ENCODE measurements around the gene CLCN6.
"Not testable (repeated sequence)": the region's sequence is repeated elsewhere in the genome, so short reads cannot be mapped to it uniquely, and the experiment has no call there.

Gene CLCN6

GRCh38 chr1:11795238-11795890 lies 10.6 kb upstream of the CLCN6 start:
- Mint-ChIP-seq H3K27ac (no peak overlapping the region), H3K36me3 (ENCODE audit: low read depth) (peaks cover 32% of the 10 kb centered on the region), H3K4me1 (ENCODE audit: low read depth) (no peaks in the 10 kb centered on the region), H3K9me3 (no peaks in the 10 kb centered on the region), H3K27me3 (ENCODE audit: low read depth) (no peaks in the 10 kb centered on the region), H3K4me3 (no peak overlapping the region)
- no peak for DNase-seq (ENCODE audit: low spot score)

- H3K27ac Mint-ChIP-seq: no peak overlapping the region
- H3K27me3 Mint-ChIP-seq (ENCODE audit: low read depth): no peaks in the 10 kb centered on the region
- H3K9me3 Mint-ChIP-seq: no peaks in the 10 kb centered on the region
- DNase-seq (ENCODE audit: low spot score): no peak
- H3K4me1 Mint-ChIP-seq (ENCODE audit: low read depth): peaks cover 1% of the 10 kb centered on the region
- H3K4me3 Mint-ChIP-seq: no peak overlapping the region
- peaks cover 34% of the 10 kb centered on the region for H3K36me3 Mint-ChIP-seq (ENCODE audit: low read depth)
These were observed 9.8 kb upstream of the CLCN6 start for GRCh38 chr1:11796036-11796828.

GRCh38 chr1:11797525-11798216 lies 8.3 kb upstream of the CLCN6 start:
- Mint-ChIP-seq H3K4me1 (ENCODE audit: low read depth) (peaks cover 7% of the 10 kb centered on the region), H3K27me3 (ENCODE audit: low read depth) (no peaks in the 10 kb centered on the region), H3K27ac (no peak overlapping the region), H3K9me3 (no peaks in the 10 kb centered on the region), H3K4me3 (no peak overlapping the region), H3K36me3 (ENCODE audit: low read depth) (peaks cover 31% of the 10 kb centered on the region)
- no peak for DNase-seq (ENCODE audit: low spot score)

GRCh38 chr1:11799099-11799498 lies 6.9 kb upstream of the CLCN6 start:
- Mint-ChIP-seq H3K4me3 (no peak overlapping the region), H3K4me1 (ENCODE audit: low read depth) (peaks cover 16% of the 10 kb centered on the region), H3K27ac (no peak overlapping the region), H3K9me3 (no peaks in the 10 kb centered on the region), H3K27me3 (ENCODE audit: low read depth) (no peaks in the 10 kb centered on the region), H3K36me3 (ENCODE audit: low read depth) (peaks cover 31% of the 10 kb centered on the region)
- DNase-seq (ENCODE audit: low spot score): no peak

GRCh38 chr1:11799896-11800295 lies 6.1 kb upstream of the CLCN6 start:
- no peak for DNase-seq (ENCODE audit: low spot score)
- H3K4me3 Mint-ChIP-seq: no peak overlapping the region
- H3K9me3 Mint-ChIP-seq: no peaks in the 10 kb centered on the region
- H3K27ac Mint-ChIP-seq: no peak overlapping the region
- H3K36me3 Mint-ChIP-seq (ENCODE audit: low read depth): peaks cover 26% of the 10 kb centered on the region
- H3K27me3 Mint-ChIP-seq (ENCODE audit: low read depth): no peaks in the 10 kb centered on the region
- H3K4me1 Mint-ChIP-seq (ENCODE audit: low read depth): peaks cover 24% of the 10 kb centered on the region

GRCh38 chr1:11800391-11800755 lies 5.6 kb upstream of the CLCN6 start:
- H3K9me3 Mint-ChIP-seq: no peaks in the 10 kb centered on the region
- H3K4me1 Mint-ChIP-seq (ENCODE audit: low read depth): peaks cover 24% of the 10 kb centered on the region
- H3K27ac Mint-ChIP-seq: no peak overlapping the region
- H3K27me3 Mint-ChIP-seq (ENCODE audit: low read depth): no peaks in the 10 kb centered on the region
- no peak for DNase-seq (ENCODE audit: low spot score)
- no peak overlapping the region for H3K4me3 Mint-ChIP-seq
- peaks cover 23% of the 10 kb centered on the region for H3K36me3 Mint-ChIP-seq (ENCODE audit: low read depth)

- H3K4me1 Mint-ChIP-seq (ENCODE audit: low read depth): peaks cover 24% of the 10 kb centered on the region
- DNase-seq (ENCODE audit: low spot score): no peak
- no peak overlapping the region for H3K4me3 Mint-ChIP-seq
- peak overlapping the region; percentile 43 for H3K27ac Mint-ChIP-seq
- H3K36me3 Mint-ChIP-seq (ENCODE audit: low read depth): peaks cover 18% of the 10 kb centered on the region
- H3K27me3 Mint-ChIP-seq (ENCODE audit: low read depth): no peaks in the 10 kb centered on the region
- no peaks in the 10 kb centered on the region for H3K9me3 Mint-ChIP-seq
These were observed 5.1 kb upstream of the CLCN6 start for GRCh38 chr1:11800756-11801433.

GRCh38 chr1:11802616-11802972 lies 3.4 kb upstream of the CLCN6 start:
- Mint-ChIP-seq H3K27ac (peak overlapping the region; percentile 87), H3K27me3 (ENCODE audit: low read depth) (no peaks in the 10 kb centered on the region), H3K4me1 (ENCODE audit: low read depth) (peaks cover 37% of the 10 kb centered on the region), H3K36me3 (ENCODE audit: low read depth) (peaks cover 14% of the 10 kb centered on the region), H3K4me3 (peak overlapping the region; percentile 95), H3K9me3 (no peaks in the 10 kb centered on the region)
- no peak for DNase-seq (ENCODE audit: low spot score)

GRCh38 chr1:11802973-11803885 lies 2.8 kb upstream of the CLCN6 start:
- H3K27ac Mint-ChIP-seq: peak overlapping the region; percentile 87
- DNase-seq (ENCODE audit: low spot score): peak; percentile 78
- no peaks in the 10 kb centered on the region for H3K27me3 Mint-ChIP-seq (ENCODE audit: low read depth)
- H3K36me3 Mint-ChIP-seq (ENCODE audit: low read depth): peaks cover 17% of the 10 kb centered on the region
- H3K4me1 Mint-ChIP-seq (ENCODE audit: low read depth): peaks cover 43% of the 10 kb centered on the region
- no peaks in the 10 kb centered on the region for H3K9me3 Mint-ChIP-seq
- peak overlapping the region; percentile 95 for H3K4me3 Mint-ChIP-seq

- Mint-ChIP-seq H3K4me1 (ENCODE audit: low read depth) (peaks cover 49% of the 10 kb centered on the region), H3K36me3 (ENCODE audit: low read depth) (peaks cover 22% of the 10 kb centered on the region), H3K4me3 (peak overlapping the region; percentile 95), H3K27ac (peak overlapping the region; percentile 87)
- not testable (repeated sequence) for DNase-seq (ENCODE audit: low spot score); H3K9me3 Mint-ChIP-seq; H3K27me3 Mint-ChIP-seq (ENCODE audit: low read depth)
These were observed 1.9 kb upstream of the CLCN6 start for GRCh38 chr1:11803924-11804665.

- peaks cover 52% of the 10 kb centered on the region for H3K4me1 Mint-ChIP-seq (ENCODE audit: low read depth)
These were observed 1.1 kb upstream of the CLCN6 start for GRCh38 chr1:11804666-11805421.

GRCh38 chr1:11806307-11806936 lies 431 bp downstream of the CLCN6 start:
- peaks cover 53% of the 10 kb centered on the region for H3K4me1 Mint-ChIP-seq (ENCODE audit: low read depth)
- no peaks in the 10 kb centered on the region for H3K9me3 Mint-ChIP-seq
- no peaks in the 10 kb centered on the region for H3K27me3 Mint-ChIP-seq (ENCODE audit: low read depth)
- peak; percentile 14 for DNase-seq (ENCODE audit: low spot score)
- peak overlapping the region; percentile 95 for H3K4me3 Mint-ChIP-seq
- peaks cover 21% of the 10 kb centered on the region for H3K36me3 Mint-ChIP-seq (ENCODE audit: low read depth)
- H3K27ac Mint-ChIP-seq: peak overlapping the region; percentile 97

More at GRCh38 chr1:11804666-11805421, 1.1 kb upstream of the CLCN6 start:
- Mint-ChIP-seq H3K27ac (peak overlapping the region; percentile 87), H3K9me3 (no peaks in the 10 kb centered on the region), H3K27me3 (ENCODE audit: low read depth) (no peaks in the 10 kb centered on the region), H3K36me3 (ENCODE audit: low read depth) (peaks cover 25% of the 10 kb centered on the region), H3K4me3 (peak overlapping the region; percentile 95)
- peak; percentile 16 for DNase-seq (ENCODE audit: low spot score)

All from T-helper 2 cell treated with Interferon-gamma antibody and Interleukin-4, amounts not matched to agents 5 μg/mL and 100 μg/mL, for 36 hours (primary cell).